ENCODE measurements around the gene RNF31. TPM values are rescaled to one million over a fixed set of nuclear protein-coding genes. Genes with fewer than 3 reads are reported as not detected.

RNF31 gene
- total and polyA plus RNA-seq, 2 of the 13 experiments (the other 11 are each of a cell fraction or from before 2014, with no cell fraction given) = 48.2 to 86.8 TPM

DNA sequence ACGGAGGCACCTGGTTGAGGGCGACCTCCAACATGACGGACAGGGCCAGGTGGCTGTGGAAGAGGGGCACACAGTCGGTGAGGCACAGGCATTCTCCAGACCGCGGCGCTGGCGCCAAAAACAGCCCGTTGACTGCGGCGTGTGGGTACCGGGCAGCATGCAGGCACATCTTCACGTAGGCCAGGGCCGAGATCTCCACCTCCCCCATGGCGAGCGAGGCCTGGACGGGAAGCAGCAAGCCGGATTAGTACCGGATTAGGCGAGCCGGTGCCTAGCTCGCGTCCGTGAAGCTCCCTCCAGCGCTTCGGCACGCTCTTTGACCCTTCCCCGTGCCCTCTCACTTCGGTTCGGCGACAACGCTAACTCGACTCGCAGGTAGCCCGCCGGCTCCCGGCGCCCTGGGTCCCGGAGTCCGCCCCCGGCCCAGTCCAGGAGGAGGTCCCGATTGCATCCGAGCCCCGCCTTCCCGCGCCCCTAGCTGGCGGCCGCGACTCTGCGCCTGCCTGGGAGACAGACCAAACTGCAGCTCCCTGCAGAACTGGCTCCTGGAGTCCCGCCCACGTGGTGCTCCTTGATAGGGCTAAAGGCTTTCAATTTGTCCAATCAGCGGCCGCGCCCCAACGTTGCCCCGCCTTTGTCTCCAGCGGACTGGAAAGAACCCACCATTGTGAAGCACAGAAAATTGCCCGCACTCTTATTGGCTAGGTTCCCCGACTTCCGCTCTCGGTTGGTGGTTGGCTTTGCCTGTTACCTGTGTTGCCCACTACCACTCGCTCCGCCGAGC lies 6.0 kb upstream of the RNF31 start, which contains the start of gene EMC9 (continued):
- TF ChIP-seq, protein P1, sequence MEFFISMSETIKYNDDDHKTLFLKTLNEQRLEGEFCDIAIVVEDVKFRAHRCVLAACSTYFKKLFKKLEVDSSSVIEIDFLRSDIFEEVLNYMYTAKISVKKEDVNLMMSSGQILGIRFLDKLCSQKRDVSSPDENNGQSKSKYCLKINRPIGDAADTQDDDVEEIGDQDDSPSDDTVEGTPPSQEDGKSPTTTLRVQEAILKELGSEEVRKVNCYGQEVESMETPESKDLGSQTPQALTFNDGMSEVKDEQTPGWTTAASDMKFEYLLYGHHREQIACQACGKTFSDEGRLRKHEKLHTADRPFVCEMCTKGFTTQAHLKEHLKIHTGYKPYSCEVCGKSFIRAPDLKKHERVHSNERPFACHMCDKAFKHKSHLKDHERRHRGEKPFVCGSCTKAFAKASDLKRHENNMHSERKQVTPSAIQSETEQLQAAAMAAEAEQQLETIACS (CRISPR knock-in tag; IDR thresholded peaks at IDR 0.05) = peak; percentile 43; the same call in 1 of the 2 replicates
- TF ChIP-seq, protein P2, sequence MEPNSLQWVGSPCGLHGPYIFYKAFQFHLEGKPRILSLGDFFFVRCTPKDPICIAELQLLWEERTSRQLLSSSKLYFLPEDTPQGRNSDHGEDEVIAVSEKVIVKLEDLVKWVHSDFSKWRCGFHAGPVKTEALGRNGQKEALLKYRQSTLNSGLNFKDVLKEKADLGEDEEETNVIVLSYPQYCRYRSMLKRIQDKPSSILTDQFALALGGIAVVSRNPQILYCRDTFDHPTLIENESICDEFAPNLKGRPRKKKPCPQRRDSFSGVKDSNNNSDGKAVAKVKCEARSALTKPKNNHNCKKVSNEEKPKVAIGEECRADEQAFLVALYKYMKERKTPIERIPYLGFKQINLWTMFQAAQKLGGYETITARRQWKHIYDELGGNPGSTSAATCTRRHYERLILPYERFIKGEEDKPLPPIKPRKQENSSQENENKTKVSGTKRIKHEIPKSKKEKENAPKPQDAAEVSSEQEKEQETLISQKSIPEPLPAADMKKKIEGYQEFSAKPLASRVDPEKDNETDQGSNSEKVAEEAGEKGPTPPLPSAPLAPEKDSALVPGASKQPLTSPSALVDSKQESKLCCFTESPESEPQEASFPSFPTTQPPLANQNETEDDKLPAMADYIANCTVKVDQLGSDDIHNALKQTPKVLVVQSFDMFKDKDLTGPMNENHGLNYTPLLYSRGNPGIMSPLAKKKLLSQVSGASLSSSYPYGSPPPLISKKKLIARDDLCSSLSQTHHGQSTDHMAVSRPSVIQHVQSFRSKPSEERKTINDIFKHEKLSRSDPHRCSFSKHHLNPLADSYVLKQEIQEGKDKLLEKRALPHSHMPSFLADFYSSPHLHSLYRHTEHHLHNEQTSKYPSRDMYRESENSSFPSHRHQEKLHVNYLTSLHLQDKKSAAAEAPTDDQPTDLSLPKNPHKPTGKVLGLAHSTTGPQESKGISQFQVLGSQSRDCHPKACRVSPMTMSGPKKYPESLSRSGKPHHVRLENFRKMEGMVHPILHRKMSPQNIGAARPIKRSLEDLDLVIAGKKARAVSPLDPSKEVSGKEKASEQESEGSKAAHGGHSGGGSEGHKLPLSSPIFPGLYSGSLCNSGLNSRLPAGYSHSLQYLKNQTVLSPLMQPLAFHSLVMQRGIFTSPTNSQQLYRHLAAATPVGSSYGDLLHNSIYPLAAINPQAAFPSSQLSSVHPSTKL (CRISPR knock-in tag; IDR thresholded peaks at IDR 0.05) = peak; percentile 61
- TF ChIP-seq WIZ (CRISPR knock-in tag; IDR thresholded peaks at IDR 0.05) = peak; percentile 96
- no peak for TF ChIP-seq ZMAT5 (CRISPR knock-in tag; IDR thresholded peaks at IDR 0.05; ENCODE audit: borderline replicate concordance, low read depth)
- TF ChIP-seq, protein P3, sequence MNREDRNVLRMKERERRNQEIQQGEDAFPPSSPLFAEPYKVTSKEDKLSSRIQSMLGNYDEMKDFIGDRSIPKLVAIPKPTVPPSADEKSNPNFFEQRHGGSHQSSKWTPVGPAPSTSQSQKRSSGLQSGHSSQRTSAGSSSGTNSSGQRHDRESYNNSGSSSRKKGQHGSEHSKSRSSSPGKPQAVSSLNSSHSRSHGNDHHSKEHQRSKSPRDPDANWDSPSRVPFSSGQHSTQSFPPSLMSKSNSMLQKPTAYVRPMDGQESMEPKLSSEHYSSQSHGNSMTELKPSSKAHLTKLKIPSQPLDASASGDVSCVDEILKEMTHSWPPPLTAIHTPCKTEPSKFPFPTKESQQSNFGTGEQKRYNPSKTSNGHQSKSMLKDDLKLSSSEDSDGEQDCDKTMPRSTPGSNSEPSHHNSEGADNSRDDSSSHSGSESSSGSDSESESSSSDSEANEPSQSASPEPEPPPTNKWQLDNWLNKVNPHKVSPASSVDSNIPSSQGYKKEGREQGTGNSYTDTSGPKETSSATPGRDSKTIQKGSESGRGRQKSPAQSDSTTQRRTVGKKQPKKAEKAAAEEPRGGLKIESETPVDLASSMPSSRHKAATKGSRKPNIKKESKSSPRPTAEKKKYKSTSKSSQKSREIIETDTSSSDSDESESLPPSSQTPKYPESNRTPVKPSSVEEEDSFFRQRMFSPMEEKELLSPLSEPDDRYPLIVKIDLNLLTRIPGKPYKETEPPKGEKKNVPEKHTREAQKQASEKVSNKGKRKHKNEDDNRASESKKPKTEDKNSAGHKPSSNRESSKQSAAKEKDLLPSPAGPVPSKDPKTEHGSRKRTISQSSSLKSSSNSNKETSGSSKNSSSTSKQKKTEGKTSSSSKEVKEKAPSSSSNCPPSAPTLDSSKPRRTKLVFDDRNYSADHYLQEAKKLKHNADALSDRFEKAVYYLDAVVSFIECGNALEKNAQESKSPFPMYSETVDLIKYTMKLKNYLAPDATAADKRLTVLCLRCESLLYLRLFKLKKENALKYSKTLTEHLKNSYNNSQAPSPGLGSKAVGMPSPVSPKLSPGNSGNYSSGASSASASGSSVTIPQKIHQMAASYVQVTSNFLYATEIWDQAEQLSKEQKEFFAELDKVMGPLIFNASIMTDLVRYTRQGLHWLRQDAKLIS (CRISPR knock-in tag; IDR thresholded peaks at IDR 0.05) = no peak
- TF ChIP-seq ZNF891 (CRISPR knock-in tag; IDR thresholded peaks at IDR 0.05) = no peak
- peak; percentile 99 for TF ChIP-seq ZNF468 (CRISPR knock-in tag; IDR thresholded peaks at IDR 0.05)
- peak; percentile 78 for TF ChIP-seq ISL2 (CRISPR knock-in tag; IDR thresholded peaks at IDR 0.05)
- TF ChIP-seq ZBTB7B (CRISPR knock-in tag; IDR thresholded peaks at IDR 0.05) = peak; percentile 71; the same call in 1 of the 2 replicates
- TF ChIP-seq ZBTB25 (CRISPR knock-in tag; IDR thresholded peaks at IDR 0.05) = peak; percentile 92
- no peak for TF ChIP-seq ZNF432 (CRISPR knock-in tag; IDR thresholded peaks at IDR 0.05; ENCODE audit: borderline replicate concordance)
- no peak for TF ChIP-seq ZNF75D (CRISPR knock-in tag; IDR thresholded peaks at IDR 0.05; ENCODE audit: borderline replicate concordance)
- TF ChIP-seq ZNF136 (CRISPR knock-in tag; IDR thresholded peaks at IDR 0.05; ENCODE audit: low read depth) = no peak; the same call in 1 of the 2 replicates
- no peak; the same call in 1 of the 2 replicates for TF ChIP-seq STAG1 (CRISPR knock-in tag; IDR thresholded peaks at IDR 0.05)
- TF ChIP-seq, protein P4, sequence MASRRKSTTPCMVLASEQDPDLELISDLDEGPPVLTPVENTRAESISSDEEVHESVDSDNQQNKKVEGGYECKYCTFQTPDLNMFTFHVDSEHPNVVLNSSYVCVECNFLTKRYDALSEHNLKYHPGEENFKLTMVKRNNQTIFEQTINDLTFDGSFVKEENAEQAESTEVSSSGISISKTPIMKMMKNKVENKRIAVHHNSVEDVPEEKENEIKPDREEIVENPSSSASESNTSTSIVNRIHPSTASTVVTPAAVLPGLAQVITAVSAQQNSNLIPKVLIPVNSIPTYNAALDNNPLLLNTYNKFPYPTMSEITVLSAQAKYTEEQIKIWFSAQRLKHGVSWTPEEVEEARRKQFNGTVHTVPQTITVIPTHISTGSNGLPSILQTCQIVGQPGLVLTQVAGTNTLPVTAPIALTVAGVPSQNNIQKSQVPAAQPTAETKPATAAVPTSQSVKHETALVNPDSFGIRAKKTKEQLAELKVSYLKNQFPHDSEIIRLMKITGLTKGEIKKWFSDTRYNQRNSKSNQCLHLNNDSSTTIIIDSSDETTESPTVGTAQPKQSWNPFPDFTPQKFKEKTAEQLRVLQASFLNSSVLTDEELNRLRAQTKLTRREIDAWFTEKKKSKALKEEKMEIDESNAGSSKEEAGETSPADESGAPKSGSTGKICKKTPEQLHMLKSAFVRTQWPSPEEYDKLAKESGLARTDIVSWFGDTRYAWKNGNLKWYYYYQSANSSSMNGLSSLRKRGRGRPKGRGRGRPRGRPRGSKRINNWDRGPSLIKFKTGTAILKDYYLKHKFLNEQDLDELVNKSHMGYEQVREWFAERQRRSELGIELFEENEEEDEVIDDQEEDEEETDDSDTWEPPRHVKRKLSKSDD (CRISPR knock-in tag; IDR thresholded peaks at IDR 0.05; ENCODE audit: low read depth) = peak; percentile 94

Data from HepG2 (cell line).